ENCODE results near the gene NHLH1. TPM values are rescaled to one million over a fixed set of nuclear protein-coding genes. Genes with fewer than 3 reads are reported as not detected.

Gene NHLH1
- polyA plus RNA-seq, 4 donors = 0.10 to 0.33 (median 0.19) TPM

- no peak for DNase-seq (ENCODE audit: low read depth in 4 of 4, low spot score in 2 of 4)
Observed at GRCh38 chr1:160357286-160358002, 9.4 kb upstream of the NHLH1 start.

GRCh38 chr1:160358073-160358472, 8.8 kb upstream of the NHLH1 start:
- no peak for DNase-seq (ENCODE audit: low read depth in 4 of 4, low spot score in 2 of 4)

- no peak for DNase-seq (ENCODE audit: low read depth in 4 of 4, low spot score in 2 of 4)
Observed at GRCh38 chr1:160359559-160360226, 7.2 kb upstream of the NHLH1 start.

GRCh38 chr1:160360227-160360695, 6.6 kb upstream of the NHLH1 start:
- no peak for DNase-seq (ENCODE audit: low read depth in 4 of 4, low spot score in 2 of 4)

- no peak for DNase-seq (ENCODE audit: low read depth in 4 of 4, low spot score in 2 of 4)
Observed at GRCh38 chr1:160361199-160361598, 5.7 kb upstream of the NHLH1 start.

GRCh38 chr1:160361814-160362167, 5.1 kb upstream of the NHLH1 start:
- no peak for DNase-seq (ENCODE audit: low read depth in 4 of 4, low spot score in 2 of 4)

GRCh38 chr1:160362168-160362957, 4.5 kb upstream of the NHLH1 start:
- DNase-seq (ENCODE audit: low read depth in 4 of 4, low spot score in 2 of 4) = no peak

- DNase-seq (ENCODE audit: low read depth in 4 of 4, low spot score in 2 of 4) = no peak
Observed at GRCh38 chr1:160363010-160363409, 3.9 kb upstream of the NHLH1 start.

- no peak for DNase-seq (ENCODE audit: low read depth in 4 of 4, low spot score in 2 of 4)
Observed at GRCh38 chr1:160363951-160364735, 2.7 kb upstream of the NHLH1 start.

- no peak for DNase-seq (ENCODE audit: low read depth in 4 of 4, low spot score in 2 of 4)
Observed at GRCh38 chr1:160365325-160365724, 1.5 kb upstream of the NHLH1 start.

GRCh38 chr1:160367516-160367900, 637 bp downstream of the NHLH1 start:
- DNase-seq (ENCODE audit: low read depth in 4 of 4, low spot score in 2 of 4) = no peak

GRCh38 chr1:160367934-160368923, 1.4 kb downstream of the NHLH1 start:
- DNase-seq (ENCODE audit: low read depth in 4 of 4, low spot score in 2 of 4) = no peak

GRCh38 chr1:160369087-160369486, 2.2 kb downstream of the NHLH1 start:
- no peak for DNase-seq (ENCODE audit: low read depth in 4 of 4, low spot score in 2 of 4)

- DNase-seq (ENCODE audit: low read depth in 4 of 4, low spot score in 2 of 4) = no peak
Observed at GRCh38 chr1:160370561-160371345, 3.9 kb downstream of the NHLH1 start.

- no peak for DNase-seq (ENCODE audit: low read depth in 4 of 4, low spot score in 2 of 4)
Observed at GRCh38 chr1:160371346-160371631, 4.4 kb downstream of the NHLH1 start.

GRCh38 chr1:160371756-160372155, 4.9 kb downstream of the NHLH1 start:
- DNase-seq (ENCODE audit: low read depth in 4 of 4, low spot score in 2 of 4) = no peak

- no peak for DNase-seq (ENCODE audit: low read depth in 4 of 4, low spot score in 2 of 4)
Observed at GRCh38 chr1:160373696-160374095, 6.8 kb downstream of the NHLH1 start.

- no peak for DNase-seq (ENCODE audit: low read depth in 4 of 4, low spot score in 2 of 4)
Observed at GRCh38 chr1:160374306-160375110, 7.6 kb downstream of the NHLH1 start.

Data from left renal cortex interstitium (tissue), 4 donors.